Measurements from ENCODE around the gene ZNF222. TPM values are rescaled to one million over a fixed set of nuclear protein-coding genes. Genes with fewer than 3 reads are reported as not detected.

The ZNF222 gene
- total RNA-seq, 1 experiment from 2014 or later = 5.4 TPM

GRCh38 chr19:44042147-44042546 lies 17.0 kb downstream of the ZNF222 start:
- no peak overlapping the region for H2BK15ac ChIP-seq (ENCODE audit: low read depth, low read length)
- Mint-ChIP-seq H3K27me3 (ENCODE audit: low read depth) (peaks cover 6% of the 10 kb centered on the region), H3K4me3 (no peak overlapping the region), H3K36me3 (ENCODE audit: insufficient read depth in 1 of 3, low read depth in 3 of 3) (no peaks in the 10 kb centered on the region), H3K9me3 (peaks cover 62 to 64% of the 10 kb centered on the region in 2 experiments), H3K27ac (no peak overlapping the region), H3K4me1 (no peaks in the 10 kb centered on the region)
- no peaks in the 10 kb centered on the region for H3K4me1 ChIP-seq (ENCODE audit: insufficient read depth, low read length)
- no peaks in the 10 kb centered on the region for H3K79me2 ChIP-seq (ENCODE audit: insufficient read depth, low read length)
- H4K5ac ChIP-seq (ENCODE audit: insufficient read length, low read depth, low read length) = no peak overlapping the region
- no peak overlapping the region for H3K56ac ChIP-seq (ENCODE audit: insufficient read length, low read depth, low read length)
- H2BK12ac ChIP-seq (ENCODE audit: insufficient read length, low read depth, low read length) = no peak overlapping the region
- no peaks in the 10 kb centered on the region for H3K23me2 ChIP-seq (ENCODE audit: insufficient read length, low read depth, low read length, poor library complexity, severe bottlenecking)
- H2BK120ac ChIP-seq (ENCODE audit: low read depth, low read length, poor library complexity, severe bottlenecking) = no peak overlapping the region
- DNase-seq = no peak
- H3K27me3 ChIP-seq (ENCODE audit: insufficient read depth, low read length) = no peaks in the 10 kb centered on the region
- no peak for TF ChIP-seq CTCF (conservative IDR thresholded peaks at IDR 0.05)
- H3K79me1 ChIP-seq (ENCODE audit: insufficient read depth, low read depth, low read length, poor library complexity, severe bottlenecking) = no peaks in the 10 kb centered on the region
- H2AFZ ChIP-seq (ENCODE audit: low read length) = no peak overlapping the region
- H2BK20ac ChIP-seq (ENCODE audit: low read depth, low read length, poor library complexity, severe bottlenecking) = no peak overlapping the region
- H2AK5ac ChIP-seq (ENCODE audit: insufficient read length, low read length) = no peak overlapping the region
- H4K20me1 ChIP-seq (ENCODE audit: control insufficient read depth, insufficient read depth, insufficient read length) = no peaks in the 10 kb centered on the region
- no peak overlapping the region for H3K14ac ChIP-seq (ENCODE audit: insufficient read depth, low read length)
- no peak overlapping the region for H3K23ac ChIP-seq (ENCODE audit: insufficient read length, low read depth, low read length)
- H3K27ac ChIP-seq (ENCODE audit: insufficient read length, low read depth, low read length) = no peak overlapping the region
- no peaks in the 10 kb centered on the region for H3K9me3 ChIP-seq (ENCODE audit: control insufficient read depth, low read depth, low read length)
- no peak overlapping the region for H3T11ph ChIP-seq (ENCODE audit: low read length)
- no peak overlapping the region for H3K18ac ChIP-seq (ENCODE audit: insufficient read length, low read depth, low read length)
- no peak overlapping the region for H4K91ac ChIP-seq (ENCODE audit: insufficient read length, low read depth, low read length)
- no peak overlapping the region for H3K9ac ChIP-seq (ENCODE audit: extremely low read depth, insufficient read length, low read length)
- no peak overlapping the region for H3K4me2 ChIP-seq (ENCODE audit: insufficient read depth, insufficient read length, low read length)
- H4K8ac ChIP-seq (replicated peaks; ENCODE audit: insufficient read length, low read depth, low read length) = no peak overlapping the region
- no peak overlapping the region for H2BK5ac ChIP-seq (ENCODE audit: insufficient read length, low read length)
- no peak overlapping the region for H3K4ac ChIP-seq (ENCODE audit: low read depth, low read length)
- no CpG with 5 or more reads among the region's 2 CpGs for WGBS (ENCODE audit: extremely low coverage, insufficient read length, low lambda C conversion rate)

Data from H9 (cell line).